ENCODE measurements around the gene PDZD7.

The PDZD7 gene

DNA sequence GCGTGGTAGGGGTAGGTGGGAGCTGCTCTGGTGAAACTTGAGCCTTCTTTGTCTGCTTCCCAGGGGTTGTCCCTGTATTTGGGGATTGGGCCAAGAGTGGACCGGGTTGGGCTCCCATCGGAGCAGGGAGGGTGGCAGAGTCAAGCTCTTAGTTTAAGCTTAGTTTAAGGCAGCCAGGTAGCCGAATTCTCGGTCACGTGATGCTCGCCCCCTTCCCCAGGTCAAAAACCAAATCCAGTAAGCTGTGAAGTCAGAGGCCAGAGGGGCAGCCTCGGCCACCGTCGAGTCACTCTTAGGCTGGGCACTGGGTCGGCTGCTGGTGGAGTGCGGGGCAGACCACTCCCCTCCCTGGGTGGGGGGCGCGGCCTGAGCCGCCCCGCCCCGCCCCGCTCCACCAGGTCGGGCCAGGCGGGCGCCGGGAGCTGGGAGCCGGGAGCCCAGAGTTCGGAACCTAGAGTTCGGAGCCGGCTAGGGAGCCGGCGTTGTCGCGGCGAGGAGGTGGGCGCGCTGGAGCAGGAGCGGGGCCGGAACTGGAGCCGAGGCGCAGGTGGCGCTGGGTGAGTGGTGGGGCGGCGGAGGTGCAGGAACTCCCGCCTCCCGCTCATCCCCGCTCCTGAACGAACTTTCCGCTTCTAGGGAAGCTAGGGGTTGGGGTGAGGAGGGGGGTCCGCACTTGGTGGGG is 34.1 kb downstream of the PDZD7 start:
- peaks cover 37% of the 10 kb centered on the region for H3K4me1 Mint-ChIP-seq
- peak; percentile 29 for ATAC-seq
- H3K27ac Mint-ChIP-seq = peak overlapping the region; percentile 91 to 97
- H3K9me3 Mint-ChIP-seq = no peaks in the 10 kb centered on the region
- DNase-seq = peak; percentile 45
- peak overlapping the region; percentile 78 to 92 for H3K4me3 Mint-ChIP-seq
- no peaks in the 10 kb centered on the region for H3K27me3 Mint-ChIP-seq

DNA sequence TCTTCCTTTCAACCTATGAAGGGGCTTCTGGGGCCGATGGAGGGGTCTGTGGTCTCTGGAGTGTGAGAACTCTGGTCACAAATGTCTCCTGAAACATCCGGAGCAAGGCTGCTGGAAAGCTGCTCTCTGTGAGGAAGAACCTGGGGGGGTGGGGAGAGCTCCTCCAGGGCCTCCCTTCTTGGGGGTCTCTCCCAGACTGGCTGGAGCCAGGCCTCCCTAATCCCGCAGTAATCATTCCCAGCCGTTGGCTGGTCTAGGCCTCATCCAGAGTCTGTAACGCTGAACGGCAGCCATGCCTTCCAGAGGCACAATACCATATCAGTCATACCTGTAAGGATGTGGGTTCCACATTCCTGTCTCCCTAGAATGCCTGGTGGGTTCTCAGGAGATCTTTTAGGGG is 35.7 kb downstream of the PDZD7 start:
- no peak for DNase-seq
- Mint-ChIP-seq H3K4me1 (peaks cover 39% of the 10 kb centered on the region), H3K4me3 (no peak overlapping the region), H3K9me3 (no peaks in the 10 kb centered on the region), H3K27me3 (no peaks in the 10 kb centered on the region), H3K27ac (no peak overlapping the region)
- ATAC-seq = no peak

DNA sequence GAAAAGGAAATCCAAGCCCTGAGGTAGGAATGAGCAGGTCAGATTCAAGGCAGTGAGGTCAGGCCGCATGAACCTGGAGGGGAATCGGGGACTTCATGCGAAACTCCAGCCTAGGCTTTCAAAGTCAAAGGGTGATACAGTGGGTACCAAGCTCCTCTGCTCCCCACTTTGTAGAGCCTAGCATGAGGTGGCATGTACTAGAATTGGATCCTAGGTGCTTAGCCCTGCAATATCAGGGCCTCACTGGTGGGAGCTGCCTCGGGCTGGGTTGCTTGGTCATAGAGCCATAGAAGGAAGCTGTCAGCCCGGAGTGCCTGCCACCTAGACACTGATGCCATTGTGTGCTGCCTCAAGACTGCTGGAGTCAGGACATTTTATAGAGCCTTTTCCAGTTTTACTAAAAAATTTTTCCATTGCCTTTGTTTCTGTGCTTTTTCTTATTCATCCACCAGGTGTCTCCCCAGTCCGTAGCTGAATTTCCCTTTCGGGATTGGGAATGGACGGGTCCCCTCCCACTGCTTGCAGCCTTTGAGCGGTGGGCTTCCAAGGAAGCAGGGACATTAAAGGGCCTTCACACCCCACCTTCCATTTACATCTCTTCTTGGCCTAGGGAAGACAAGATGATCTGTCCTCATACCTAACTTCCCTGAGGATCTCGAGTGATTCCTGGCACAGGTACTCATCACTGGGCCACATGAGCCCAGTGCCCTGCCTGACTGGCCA is 36.8 kb downstream of the PDZD7 start:
- Mint-ChIP-seq H3K4me1 (peaks cover 46% of the 10 kb centered on the region), H3K27me3 (no peaks in the 10 kb centered on the region), H3K27ac (no peak overlapping the region), H3K4me3 (no peak overlapping the region), H3K9me3 (no peaks in the 10 kb centered on the region)
- DNase-seq (no peak), ATAC-seq (no peak)

DNA sequence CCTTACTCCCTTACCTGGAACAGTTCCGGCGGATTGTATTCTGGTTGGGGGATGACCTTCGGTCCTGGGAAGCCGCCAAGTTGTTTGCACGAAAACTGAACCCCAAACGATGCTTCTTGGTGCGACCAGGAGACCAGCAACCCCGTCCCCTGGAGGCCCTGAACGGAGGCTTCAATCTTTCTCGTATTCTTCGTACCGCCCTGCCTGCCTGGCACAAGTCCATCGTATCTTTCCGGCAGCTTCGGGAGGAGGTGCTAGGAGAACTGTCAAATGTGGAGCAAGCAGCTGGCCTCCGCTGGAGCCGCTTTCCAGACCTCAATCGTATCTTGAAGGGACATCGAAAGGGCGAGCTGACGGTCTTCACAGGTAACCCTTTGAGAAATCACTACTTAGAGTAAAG is 41.8 kb downstream of the PDZD7 start:
- Mint-ChIP-seq H3K9me3 (no peaks in the 10 kb centered on the region), H3K4me3 (peak overlapping the region; percentile 35 to 38), H3K27ac (peak overlapping the region; percentile 15 to 29), H3K4me1 (peaks cover 47% of the 10 kb centered on the region), H3K27me3 (no peaks in the 10 kb centered on the region)
- DNase-seq (no peak), ATAC-seq (no peak)

DNA sequence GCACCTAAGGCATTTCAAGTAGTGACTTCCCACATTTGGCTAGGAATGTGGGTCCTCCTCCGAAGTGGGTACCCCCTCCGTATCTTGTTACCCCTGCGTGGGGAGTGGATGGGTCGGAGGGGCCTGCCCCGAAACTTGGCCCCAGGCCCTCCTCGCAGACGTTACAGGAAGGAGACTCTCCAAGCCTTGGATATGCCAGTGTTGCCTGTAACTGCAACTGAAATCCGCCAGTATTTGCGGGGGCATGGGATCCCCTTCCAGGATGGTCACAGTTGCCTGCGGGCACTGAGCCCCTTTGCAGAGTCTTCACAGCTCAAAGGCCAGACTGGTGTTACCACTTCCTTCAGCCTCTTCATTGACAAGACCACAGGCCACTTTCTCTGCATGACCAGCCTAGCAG is 42.8 kb downstream of the PDZD7 start:
- Mint-ChIP-seq H3K27me3 (no peaks in the 10 kb centered on the region), H3K9me3 (no peaks in the 10 kb centered on the region), H3K27ac (peak overlapping the region; percentile 38 to 97), H3K4me3 (peak overlapping the region; percentile 88 to 96), H3K4me1 (peaks cover 49% of the 10 kb centered on the region)
- DNase-seq = no peak
- ATAC-seq = no peak

DNA sequence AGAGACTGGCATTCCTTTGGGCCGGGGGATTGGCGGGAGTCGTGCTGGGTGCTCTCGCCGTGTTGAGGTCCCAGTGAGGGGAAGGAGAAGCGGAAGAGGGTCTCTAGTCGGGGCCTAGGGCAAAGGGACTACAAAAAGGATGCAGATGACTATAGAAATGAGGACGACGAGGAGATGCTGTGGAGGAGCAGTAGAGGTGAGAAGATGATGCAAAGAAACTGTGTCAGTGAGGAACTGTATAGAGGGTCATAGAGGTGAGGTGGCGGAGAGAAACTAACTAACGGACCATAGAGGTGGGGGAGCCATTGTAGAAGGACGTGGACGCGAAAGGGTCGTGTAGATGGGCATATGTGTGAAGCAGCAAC is 43.3 kb downstream of the PDZD7 start:
- Mint-ChIP-seq H3K27ac (peak overlapping the region; percentile 96 to 97), H3K27me3 (no peaks in the 10 kb centered on the region), H3K9me3 (no peaks in the 10 kb centered on the region), H3K4me3 (peak overlapping the region; percentile 88 to 96), H3K4me1 (peaks cover 49% of the 10 kb centered on the region)
- peak; percentile 8 for ATAC-seq
- no peak for DNase-seq

DNA sequence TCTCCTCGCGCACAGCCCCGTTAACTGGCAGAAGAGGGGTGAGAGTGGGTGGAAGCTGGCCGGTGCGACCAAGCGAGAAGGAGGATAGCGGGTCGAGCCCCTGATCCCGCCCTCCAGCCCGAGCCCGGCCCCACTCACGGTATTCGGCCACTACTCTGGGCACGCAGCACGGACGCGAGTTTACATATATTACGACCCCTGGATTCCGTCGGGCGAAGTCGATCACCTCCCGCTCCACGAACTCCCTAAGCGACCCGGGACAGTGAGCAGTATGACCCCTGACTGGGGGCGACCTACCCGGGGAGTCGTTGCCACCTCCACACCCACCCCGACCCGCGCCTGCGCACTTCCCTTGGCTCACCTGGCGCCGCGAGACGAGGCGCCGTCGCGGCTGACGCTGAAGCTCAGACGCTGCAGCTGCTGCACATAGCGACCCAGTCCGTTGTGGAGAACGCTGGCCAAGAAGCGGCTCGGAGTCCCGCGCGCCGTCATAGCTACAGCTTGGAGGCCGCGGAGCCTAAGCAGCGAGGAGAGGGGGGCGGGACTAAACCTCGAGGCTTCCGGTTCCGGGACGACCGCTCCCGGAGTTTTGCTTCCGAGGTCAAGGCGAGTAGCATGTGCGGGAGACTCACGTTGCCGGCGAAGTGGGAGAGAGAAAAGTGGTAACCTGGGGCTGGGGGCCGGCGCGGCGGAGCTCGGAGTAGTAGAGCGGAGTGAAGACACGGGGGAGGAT is 43.8 kb downstream of the PDZD7 start, which contains the start of the genes MRPL43 and TWNK:
Gene MRPL43 (minus strand): TSS at position 546 of the 733 bp plus-strand sequence. CDS start 54 bp downstream, at position 492.
Gene TWNK (plus strand): TSS at position 592 of the 733 bp plus-strand sequence. CDS start 668 bp downstream, outside the sequence.
- ATAC-seq (peak; percentile 96), DNase-seq (peak; percentile 77 to 82)
- H3K9me3 Mint-ChIP-seq = no peaks in the 10 kb centered on the region
- peaks cover 49% of the 10 kb centered on the region for H3K4me1 Mint-ChIP-seq
- H3K27ac Mint-ChIP-seq = peak within 1 kb of the TSS; percentile 96 to 97
- H3K27me3 Mint-ChIP-seq = no peaks in the 10 kb centered on the region
- peak within 1 kb of the TSS; percentile 88 to 96 for H3K4me3 Mint-ChIP-seq

DNA sequence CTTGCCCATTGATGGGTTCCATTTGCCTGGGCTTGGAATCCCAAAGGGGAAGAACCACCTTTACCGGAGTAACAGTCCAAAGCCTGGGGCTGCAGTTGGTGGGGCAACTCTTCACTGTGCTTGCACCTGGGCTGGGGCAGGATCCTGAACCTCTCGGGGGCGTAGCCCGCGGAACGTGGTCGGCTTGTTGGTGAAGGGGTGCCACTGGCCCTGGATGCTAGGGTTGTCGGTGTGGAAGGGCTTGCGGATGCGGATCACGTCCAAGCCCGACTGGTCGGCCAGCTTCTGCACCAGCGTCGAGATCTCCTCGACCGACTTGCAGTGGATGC is 44.3 kb downstream of the PDZD7 start:
- DNase-seq (no peak), ATAC-seq (no peak)
- no peak overlapping the region for H3K27ac Mint-ChIP-seq
- H3K4me1 Mint-ChIP-seq = peaks cover 49% of the 10 kb centered on the region
- H3K27me3 Mint-ChIP-seq = no peaks in the 10 kb centered on the region
- peak overlapping the region; percentile 88 to 96 for H3K4me3 Mint-ChIP-seq
- H3K9me3 Mint-ChIP-seq = no peaks in the 10 kb centered on the region

DNA sequence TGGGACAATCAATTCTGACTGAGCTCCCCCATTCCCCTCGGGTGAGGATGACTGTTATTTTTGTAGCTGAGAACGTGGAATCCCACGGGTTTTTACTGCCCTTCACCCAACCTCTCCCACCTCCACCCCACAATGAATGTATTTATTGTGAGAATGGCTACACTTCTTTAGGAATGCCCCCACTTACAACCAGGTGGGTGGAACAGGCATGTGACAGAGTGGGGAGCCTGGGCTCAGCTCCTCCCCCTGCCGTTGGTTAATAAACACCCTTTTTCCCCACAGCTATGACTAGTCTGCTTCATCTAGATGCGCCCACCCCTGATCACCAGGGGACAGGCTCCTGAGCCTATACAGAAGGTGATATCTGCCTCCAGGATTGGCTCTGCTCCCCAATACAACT is 45.6 kb downstream of the PDZD7 start:
- no peak for ATAC-seq
- Mint-ChIP-seq H3K27ac (no peak overlapping the region), H3K4me1 (peaks cover 37% of the 10 kb centered on the region), H3K4me3 (no peak overlapping the region), H3K27me3 (no peaks in the 10 kb centered on the region), H3K9me3 (no peaks in the 10 kb centered on the region)
- DNase-seq = no peak

DNA sequence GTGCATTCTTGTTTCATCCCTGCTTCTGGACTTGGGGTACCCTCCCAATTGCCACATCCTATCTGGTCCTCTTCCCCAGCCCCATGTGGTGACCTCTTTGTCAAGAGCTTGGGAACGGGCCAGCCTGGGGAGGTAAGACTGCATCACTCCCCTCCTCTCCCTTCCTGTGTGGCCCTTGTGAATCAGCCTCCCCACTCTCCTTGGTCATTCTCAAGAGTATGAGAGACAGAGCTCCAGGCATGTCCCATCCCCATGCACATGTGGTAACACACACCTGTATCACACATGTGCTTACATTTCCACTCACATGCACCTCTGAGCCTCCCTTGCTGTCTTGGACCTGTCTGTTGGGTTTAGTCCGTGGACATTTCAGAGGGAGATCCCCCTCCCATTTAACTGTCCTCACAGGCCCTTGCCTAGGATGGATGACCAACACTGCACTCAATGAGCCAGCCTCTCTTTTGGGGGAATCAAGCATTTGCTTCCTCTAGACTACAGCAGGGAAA is 46.2 kb downstream of the PDZD7 start:
- no peak for DNase-seq
- peaks cover 32% of the 10 kb centered on the region for H3K4me1 Mint-ChIP-seq
- no peak overlapping the region for H3K4me3 Mint-ChIP-seq
- ATAC-seq = no peak
- H3K27me3 Mint-ChIP-seq = no peaks in the 10 kb centered on the region
- no peaks in the 10 kb centered on the region for H3K9me3 Mint-ChIP-seq
- peak overlapping the region; percentile 27 to 42 for H3K27ac Mint-ChIP-seq

DNA sequence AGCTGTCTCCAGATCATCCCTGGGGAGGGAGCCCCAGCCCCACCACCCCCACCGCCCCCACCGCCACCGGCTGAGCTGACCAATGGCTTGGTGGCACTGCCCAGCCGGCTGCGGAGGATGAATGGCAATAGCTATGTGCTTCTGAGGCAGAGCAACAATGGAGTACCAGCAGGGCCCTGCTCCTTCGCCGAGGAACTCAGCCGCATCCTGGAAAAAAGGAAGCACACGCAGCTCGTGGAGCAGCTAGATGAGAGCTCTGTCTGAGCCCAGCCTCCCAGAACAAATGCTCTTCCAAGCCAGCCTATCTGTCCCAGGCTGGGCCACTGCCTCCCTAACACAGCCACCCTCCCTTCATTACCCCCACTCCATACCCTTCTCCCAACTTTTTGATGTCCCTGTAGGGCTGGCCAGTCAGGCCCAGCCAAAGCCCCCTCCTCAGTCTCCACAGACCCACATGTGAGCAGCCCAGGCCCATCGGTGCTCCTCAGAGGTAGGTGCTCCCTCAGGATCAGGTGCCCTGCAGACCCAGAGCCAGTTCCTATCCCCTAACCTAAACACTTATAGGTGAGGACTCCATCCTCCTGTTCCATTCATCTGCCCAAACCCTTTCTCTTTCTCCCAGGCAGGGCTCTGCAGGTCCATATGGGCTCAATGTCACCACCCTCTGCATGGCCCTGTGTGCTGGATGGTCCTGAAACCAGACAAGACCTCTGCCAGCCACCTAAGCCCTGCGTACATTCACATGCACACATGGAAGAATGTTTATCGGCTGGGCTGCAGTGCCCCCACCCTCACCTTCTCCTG is 46.9 kb downstream of the PDZD7 start:
- H3K9me3 Mint-ChIP-seq = no peaks in the 10 kb centered on the region
- ATAC-seq (no peak), DNase-seq (no peak)
- peaks cover 26% of the 10 kb centered on the region for H3K4me1 Mint-ChIP-seq
- H3K4me3 Mint-ChIP-seq = no peak overlapping the region
- no peaks in the 10 kb centered on the region for H3K27me3 Mint-ChIP-seq
- H3K27ac Mint-ChIP-seq = no peak overlapping the region

DNA sequence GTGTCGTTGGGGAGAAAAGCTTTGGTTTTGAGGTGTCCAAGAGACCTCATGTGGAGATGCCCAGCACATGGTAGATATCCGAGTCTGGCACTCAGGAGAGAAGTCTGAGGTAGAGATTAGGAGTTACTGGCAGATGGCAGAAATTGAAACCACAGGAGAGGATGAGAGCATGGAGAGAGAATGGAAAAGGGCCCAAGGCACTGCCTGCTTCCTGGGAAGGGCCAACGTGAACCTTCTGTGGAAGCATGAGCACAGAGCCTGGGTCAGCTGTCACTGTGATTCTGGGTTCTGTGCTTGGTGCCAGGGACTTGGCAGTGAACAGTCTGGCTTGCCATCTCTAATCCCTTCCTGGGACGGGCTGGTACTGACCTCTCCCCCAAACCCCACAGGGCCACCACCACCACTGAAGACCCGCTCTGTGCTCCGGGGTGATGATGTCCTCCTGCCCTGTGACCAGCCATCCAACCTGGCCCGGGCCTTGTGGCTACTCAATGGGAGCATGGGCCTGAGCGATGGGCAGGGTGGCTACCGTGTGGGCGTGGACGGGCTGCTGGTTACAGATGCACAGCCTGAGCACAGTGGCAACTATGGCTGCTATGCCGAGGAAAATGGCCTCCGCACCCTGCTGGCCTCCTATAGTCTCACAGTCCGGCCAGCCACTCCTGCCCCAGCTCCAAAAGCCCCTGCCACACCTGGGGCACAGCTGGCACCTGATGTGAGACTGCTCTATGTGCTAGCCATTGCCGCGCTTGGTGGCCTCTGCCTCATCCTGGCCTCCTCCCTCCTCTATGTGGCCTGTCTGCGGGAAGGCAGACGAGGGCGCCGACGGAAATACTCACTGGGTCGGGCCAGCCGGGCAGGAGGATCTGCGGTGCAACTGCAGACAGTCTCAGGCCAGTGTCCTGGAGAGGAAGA is 47.8 kb downstream of the PDZD7 start:
- no peak for ATAC-seq
- Mint-ChIP-seq H3K4me3 (no peak overlapping the region), H3K9me3 (no peaks in the 10 kb centered on the region), H3K4me1 (peaks cover 24% of the 10 kb centered on the region), H3K27me3 (no peaks in the 10 kb centered on the region), H3K27ac (peak overlapping the region in 1 of 2 donors; percentile 48)
- peak in 1 of 2 donors; percentile 1 for DNase-seq

DNA sequence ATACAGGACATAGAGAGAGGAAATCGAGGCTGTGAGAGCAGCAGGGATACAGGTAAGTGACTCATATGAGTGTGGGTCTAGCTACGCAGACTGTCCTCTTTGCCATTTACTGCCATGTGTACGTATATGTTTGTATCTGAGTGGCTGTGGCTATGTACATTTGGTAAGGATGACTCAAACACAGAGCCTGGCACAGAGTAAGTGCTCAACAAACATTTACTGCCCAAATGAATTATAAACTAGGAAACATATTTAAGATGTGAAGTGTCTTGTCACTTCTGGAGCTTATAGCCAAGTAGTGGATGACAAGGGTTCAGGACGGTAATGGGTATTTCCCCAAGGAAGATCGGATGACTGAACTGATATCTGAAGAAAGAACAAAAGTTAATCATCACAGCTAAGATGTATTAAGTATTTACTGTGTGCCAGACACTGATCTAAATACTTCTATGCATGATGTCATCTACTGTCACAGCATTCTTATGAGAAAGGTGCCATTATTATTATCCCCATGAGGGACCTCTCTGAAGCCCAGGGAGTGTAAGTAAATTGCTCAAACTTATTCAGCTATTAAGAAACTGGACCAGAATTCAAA is 49.7 kb downstream of the PDZD7 start:
- DNase-seq = no peak
- Mint-ChIP-seq H3K4me1 (peaks cover 14% of the 10 kb centered on the region), H3K4me3 (no peak overlapping the region), H3K27me3 (no peaks in the 10 kb centered on the region), H3K9me3 (no peaks in the 10 kb centered on the region), H3K27ac (peak overlapping the region in 1 of 2 donors; percentile 37)
- no peak for ATAC-seq

DNA sequence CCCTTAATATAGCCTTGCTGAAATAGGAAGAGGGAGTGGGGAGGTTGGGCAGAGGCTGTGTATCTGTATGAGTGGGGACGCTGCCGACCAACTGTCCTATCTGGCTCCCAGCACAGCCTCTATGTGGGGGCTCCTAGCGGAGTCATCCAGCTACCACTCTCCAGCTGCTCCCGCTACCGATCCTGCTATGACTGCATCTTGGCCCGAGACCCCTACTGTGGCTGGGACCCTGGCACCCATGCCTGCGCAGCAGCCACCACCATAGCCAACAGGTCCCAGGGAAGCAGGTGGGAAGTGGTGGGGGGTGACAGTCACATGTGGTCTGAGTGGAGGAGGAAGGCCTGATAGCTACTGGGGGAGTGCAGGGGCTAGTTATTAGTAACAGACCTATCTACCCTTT is 50.2 kb downstream of the PDZD7 start:
- H3K27me3 Mint-ChIP-seq = no peaks in the 10 kb centered on the region
- no peak for DNase-seq
- no peak overlapping the region for H3K27ac Mint-ChIP-seq
- ATAC-seq = no peak
- H3K4me1 Mint-ChIP-seq = peaks cover 10% of the 10 kb centered on the region
- no peak overlapping the region for H3K4me3 Mint-ChIP-seq
- no peaks in the 10 kb centered on the region for H3K9me3 Mint-ChIP-seq

Data from stimulated activated naive CD8-positive, alpha-beta T cell treated with anti-CD3 and anti-CD28 coated beads, Interleukin-15, amount 100 ng/mL, for 72 hours (primary cell).